H1 (cell line): Measurements from ENCODE around the gene ACSM3. TPM values are rescaled to one million over a fixed set of nuclear protein-coding genes. Genes with fewer than 3 reads are reported as not detected.

ENCODE experiments used
- CTCF ChIA-PET: fragments of 300-600 bp; sonication (Branson Sonifier 250); formaldehyde crosslinking; loops from one replicate; lab custom pipeline; 2021; ENCODE audit not compliant: partially characterized antibody; lab: Charles Lee
- POLR2A ChIA-PET: fragments of 300-600 bp; sonication (Branson Sonifier 250); formaldehyde crosslinking; loops from one replicate; lab custom pipeline; 2021; ENCODE audit warnings: inconsistent platforms; ENCODE audit not compliant: partially characterized antibody; lab: Charles Lee
- DNase-seq, 2 experiments: peaks; one replicate each; pipeline versions ENCODE4 v3.0.0 to v3.0.0-alpha.2; 2010 to 2022; ENCODE audit warnings: low spot score in 2 of 2, low read depth in 1 of 2, mixed read lengths in 1 of 2
- FAIRE-seq: peaks from 2 replicates; lab custom pipeline; 2011; peaks lifted over from hg19 to GRCh38; lab: Jason Lieb, UNC
- H2AFZ ChIP-seq: 2 replicates; pipeline ENCODE4 v1.8.1; 2012; ENCODE audit warnings: low read length, inconsistent platforms
- H2AK5ac ChIP-seq: 2 replicates; pipeline ENCODE4 v1.6.1; 2013; ENCODE audit warnings: low read depth, low read length
- H2BK120ac ChIP-seq: replicated peaks from 2 replicates; pipeline ENCODE3; 2013; ENCODE audit warnings: low read depth, low read length, inconsistent platforms
- H2BK12ac ChIP-seq: 2 replicates; pipeline ENCODE4 v1.6.1; 2013; ENCODE audit warnings: low read depth, low read length
- H2BK15ac ChIP-seq: 2 replicates; pipeline ENCODE4 v1.6.1; 2013; ENCODE audit warnings: low read length
- H2BK20ac ChIP-seq: 2 replicates; pipeline ENCODE4 v1.6.1; 2013; ENCODE audit warnings: low read length
- H2BK5ac ChIP-seq: 2 replicates; pipeline ENCODE4 v1.6.1; 2013; ENCODE audit warnings: low read depth, low read length
- H3K14ac ChIP-seq: 2 replicates; pipeline ENCODE4 v1.6.1; 2013; ENCODE audit warnings: inconsistent platforms; ENCODE audit not compliant: insufficient read length
- H3K18ac ChIP-seq: 2 replicates; pipeline ENCODE4 v1.6.1; 2013; ENCODE audit warnings: low read length; ENCODE audit errors: extremely low read depth
- H3K23ac ChIP-seq: 2 replicates; pipeline ENCODE4 v1.6.1; 2013; ENCODE audit warnings: inconsistent platforms; ENCODE audit not compliant: insufficient read length
- H3K23me2 ChIP-seq: 2 replicates; pipeline ENCODE4 v1.6.1; 2013; ENCODE audit warnings: low read depth, low read length
- H3K27ac ChIP-seq: 2 replicates; pipeline ENCODE4 v1.6.1; 2011; ENCODE audit warnings: low read depth, low read length, inconsistent platforms
- H3K27me3 ChIP-seq, 4 experiments: replicated peaks in 1 of 4; 1 replicate in 1 of 4; 2 replicates in 3 of 4; pipeline versions ENCODE4 v1.6.1 to v1.8.1; 2011 to 2013; ENCODE audit warnings: low read length in 3 of 4, mild to moderate bottlenecking in 3 of 4, inconsistent platforms in 2 of 4, mixed read lengths in 2 of 4, moderate library complexity in 1 of 4; ENCODE audit not compliant: control insufficient read depth in 3 of 4, insufficient read depth in 3 of 4; ENCODE audit errors: extremely low read depth in 1 of 4
- H3K36me3 ChIP-seq, 4 experiments: 2 replicates each; pipeline versions ENCODE4 v1.6.1 to v1.8.1; 2011 to 2013; ENCODE audit warnings: mild to moderate bottlenecking in 4 of 4, low read length in 3 of 4, moderate library complexity in 2 of 4, control low read depth in 1 of 4, inconsistent platforms in 1 of 4; ENCODE audit not compliant: insufficient read depth in 4 of 4, control insufficient read depth in 2 of 4
- H3K4ac ChIP-seq: replicated peaks from 2 replicates; pipeline ENCODE3; 2013; ENCODE audit warnings: low read length, low read depth, mixed read lengths, inconsistent platforms; ENCODE audit not compliant: insufficient read length
- H3K4me1 ChIP-seq, 4 experiments: replicated peaks in 1 of 4; 1 replicate in 1 of 4; 2 replicates in 3 of 4; pipeline versions ENCODE4 v1.6.1 to v1.8.1; 2011 to 2013; ENCODE audit warnings: low read length in 3 of 4, inconsistent platforms in 2 of 4, mixed read lengths in 1 of 4; ENCODE audit not compliant: insufficient read depth in 4 of 4, control insufficient read depth in 3 of 4
- H3K4me2 ChIP-seq, 2 experiments: 2 replicates each; pipeline versions ENCODE4 v1.6.1 to v1.8.1; 2011 to 2013; ENCODE audit warnings: low read depth in 2 of 2, low read length in 2 of 2, control low read depth in 1 of 2, inconsistent platforms in 1 of 2, mild to moderate bottlenecking in 1 of 2; ENCODE audit not compliant: insufficient read depth in 1 of 2
- H3K4me3 ChIP-seq, 4 experiments: fragments of 200-600, 300-600 bp in 1 of 4; sonication (generic), shearing (Covaris generic), sonication (Bioruptor Twin) in 1 of 4; 2 replicates each; pipeline versions ENCODE4 v1.5.1 to v1.8.1; 2011 to 2016; ENCODE audit warnings: low read length in 4 of 4, low read depth in 3 of 4, control low read depth in 2 of 4, inconsistent platforms in 2 of 4, mild to moderate bottlenecking in 2 of 4, mixed read lengths in 1 of 4, moderate library complexity in 1 of 4; ENCODE audit not compliant: insufficient read depth in 2 of 4; ENCODE audit errors: extremely low read depth in 1 of 4
- H3K56ac ChIP-seq: replicated peaks from 2 replicates; pipeline ENCODE3; 2013; ENCODE audit warnings: low read depth, mild to moderate bottlenecking, mixed read lengths, low read length, inconsistent platforms; ENCODE audit not compliant: insufficient read length
- H3K79me1 ChIP-seq: 2 replicates; pipeline ENCODE4 v1.6.1; 2013; ENCODE audit warnings: low read depth, low read length, control low read depth
- H3K79me2 ChIP-seq, 2 experiments: 2 replicates each; pipeline versions ENCODE4 v1.6.1 to v1.8.1; 2012 to 2013; ENCODE audit warnings: low read length in 2 of 2, mild to moderate bottlenecking in 2 of 2, inconsistent platforms in 1 of 2; ENCODE audit not compliant: insufficient read depth in 2 of 2, control insufficient read depth in 1 of 2
- H3K9ac ChIP-seq, 4 experiments: replicated peaks in 1 of 4; 1 replicate in 1 of 4; 2 replicates in 3 of 4; pipeline versions ENCODE4 v1.6.1 to v1.8.1; 2011 to 2013; ENCODE audit warnings: low read depth in 3 of 4, low read length in 3 of 4, control low read depth in 2 of 4, mild to moderate bottlenecking in 2 of 4, moderate library complexity in 2 of 4, inconsistent platforms in 1 of 4; ENCODE audit errors: extremely low read depth in 1 of 4
- H3K9me3 ChIP-seq, 2 experiments: 2 replicates each; pipeline versions ENCODE4 v1.6.1 to v1.8.1; 2012 to 2013; ENCODE audit warnings: mild to moderate bottlenecking in 2 of 2, moderate library complexity in 2 of 2, control low read depth in 1 of 2, inconsistent platforms in 1 of 2, low read depth in 1 of 2, low read length in 1 of 2, mixed read lengths in 1 of 2; ENCODE audit not compliant: insufficient read depth in 2 of 2
- H4K20me1 ChIP-seq, 2 experiments: replicated peaks in 1 of 2; 2 replicates each; pipeline versions ENCODE3 to v1.8.1; 2011 to 2013; ENCODE audit warnings: inconsistent platforms in 2 of 2, low read length in 2 of 2, mild to moderate bottlenecking in 1 of 2; ENCODE audit not compliant: insufficient read depth in 2 of 2, control insufficient read depth in 1 of 2
- H4K5ac ChIP-seq: 2 replicates; pipeline ENCODE4 v1.6.1; 2013; ENCODE audit warnings: low read length, low read depth, mixed read lengths, inconsistent platforms; ENCODE audit not compliant: insufficient read length
- H4K8ac ChIP-seq: 2 replicates; pipeline ENCODE4 v1.8.0; 2013; ENCODE audit warnings: mild to moderate bottlenecking, moderate library complexity, low read length, inconsistent platforms; ENCODE audit not compliant: insufficient read depth; ENCODE audit errors: extremely low read depth
- H4K91ac ChIP-seq: replicated peaks from 2 replicates; pipeline ENCODE3; 2013; ENCODE audit warnings: low read length, mixed read lengths, inconsistent platforms; ENCODE audit not compliant: insufficient read length
- ATF3 ChIP-seq: IDR thresholded peaks from 2 replicates; pipeline ENCODE4 v1.6.1; 2011; ENCODE audit warnings: low read depth, mild to moderate bottlenecking, low read length; ENCODE audit not compliant: insufficient read depth
- CBX5 ChIP-seq: fragments of 300-800, 300-1000 bp; sonication (generic); IDR thresholded peaks from 2 replicates; pipeline ENCODE4 v1.7.1; 2016; ENCODE audit warnings: antibody characterized with exemption, low read length, low read depth
- SRF ChIP-seq: IDR thresholded peaks from 2 replicates; pipeline ENCODE4 v1.6.1; 2011; ENCODE audit warnings: mild to moderate bottlenecking, low read depth, low read length, moderate library complexity
- WGBS, 2 experiments: shearing (Covaris generic) in 1 of 2; methylation state at CpG; one replicate each; pipeline versions ENCODE4 v1.1.6 to v1.1.7; 2013 to 2015; ENCODE audit warnings: low lambda C conversion rate in 2 of 2, mixed read lengths in 2 of 2, inconsistent platforms in 1 of 2, low coverage in 1 of 2, missing lambda C conversion rate in 1 of 2; ENCODE audit not compliant: insufficient replicate concordance in 2 of 2, insufficient coverage in 1 of 2, insufficient read length in 1 of 2; ENCODE audit errors: extremely low coverage in 1 of 2, missing lambda C conversion rate in 1 of 2; 5-methylcytosine and 5-hydroxymethylcytosine counted together
- polyA plus RNA-seq, 7 experiments: library from polyadenylated mRNA; depleted of rRNA in 3 of 7; stranded (reverse) in 5 of 7; unstranded in 2 of 7; fragments of >200 nt in 5 of 7; fragments of 200-250 nt in 2 of 7; gene quantifications; 1 replicate in 5 of 7; 2 replicates in 1 of 7; 4 replicates in 1 of 7; pipeline versions ENCODE4 v1.2.1 to v1.2.3, GENCODE V29; 2011 to 2013; ENCODE audit warnings: missing spikeins in 2 of 7, mixed read lengths in 2 of 7
- total RNA-seq: library from RNA; stranded (reverse); fragmentation: NEBNext Ultra II Directional; extraction: Animal tissue kit (Norgen Biotek cat#: 25700); gene quantifications from 2 replicates; pipeline ENCODE4 v1.2.1, GENCODE V29; 2021

Gene ACSM3
- total and polyA plus RNA-seq, 2 of the 8 experiments (the other 6 are each of a cell fraction or from before 2014, with no cell fraction given) = 5.7 to 6.2 TPM

GRCh38 chr16:20749474-20749873, 14.3 kb upstream of the ACSM3 start:
- H3K4me3 ChIP-seq = no peak overlapping the region
- H3K23ac ChIP-seq = no peak overlapping the region
- no peak overlapping the region for H2BK12ac ChIP-seq
- no peak for DNase-seq
- no peak overlapping the region for H3K4ac ChIP-seq
- H2AK5ac ChIP-seq = no peak overlapping the region
- no peak overlapping the region for H3K14ac ChIP-seq
- H3K79me2 ChIP-seq = no peaks in the 10 kb centered on the region
- no peaks in the 10 kb centered on the region for H3K23me2 ChIP-seq
- POLR2A ChIA-PET = no interaction called here
- no peak overlapping the region for H3K56ac ChIP-seq
- no peak overlapping the region for H3K4me2 ChIP-seq
- no peak overlapping the region for H2AFZ ChIP-seq
- no peak overlapping the region for H3K27ac ChIP-seq
- no peak overlapping the region for H4K8ac ChIP-seq
- CTCF ChIA-PET = no interaction called here
- no peaks in the 10 kb centered on the region for H3K79me1 ChIP-seq
- H2BK15ac ChIP-seq = no peak overlapping the region
- H4K91ac ChIP-seq = no peak overlapping the region
- no peak overlapping the region for H3K18ac ChIP-seq
- TF ChIP-seq ATF3 = no peak
- no peak for TF ChIP-seq CBX5
- no peak for TF ChIP-seq SRF
- TF ChIP-seq, all 59 proteins: peak for 0
- no peak for FAIRE-seq
- 83% methylated on average over 1 of the region's 1 CpG; no CpG with 5 or more reads in 1 of the 2 experiments for WGBS, 2 experiments
- H3K9ac ChIP-seq = no peak overlapping the region
- no peaks in the 10 kb centered on the region for H3K27me3 ChIP-seq
- no peaks in the 10 kb centered on the region for H3K4me1 ChIP-seq
- H4K5ac ChIP-seq = no peak overlapping the region
- H2BK5ac ChIP-seq = no peak overlapping the region
- no peak overlapping the region for H2BK120ac ChIP-seq
- no peaks in the 10 kb centered on the region for H3K36me3 ChIP-seq
- no peaks in the 10 kb centered on the region for H4K20me1 ChIP-seq
- H2BK20ac ChIP-seq = no peak overlapping the region
- H3K9me3 ChIP-seq = peaks cover 10 to 15% of the 10 kb centered on the region in 2 experiments; a peak in 2 of 4 replicates
